ENCODE measurements around the gene BLOC1S5. TPM values are rescaled to one million over a fixed set of nuclear protein-coding genes. Genes with fewer than 3 reads are reported as not detected.

The BLOC1S5 gene
- polyA plus RNA-seq, 1 experiment: 3.3 TPM

GRCh38 chr6:8013763-8014162 is 50.4 kb downstream of the BLOC1S5 start:
- POLR2A ChIA-PET: no interaction called here
- H3K27me3 ChIP-seq (ENCODE audit: control insufficient read depth, insufficient read depth, low read length): no peaks in the 10 kb centered on the region
- DNase-seq (ENCODE audit: low read depth): no peak

GRCh38 chr6:8006208-8006607 is 58.0 kb downstream of the BLOC1S5 start:
- H3K4me3 ChIP-seq (ENCODE audit: low read depth, low read length): no peak overlapping the region
- CTCF ChIA-PET: interaction anchor here (0.6 to 1.8 kb wide), 15 partner anchors 8 to 314 kb away, joined by 3 to 28 read pairs (median 4); no protein-coding TSS in a partner anchor
- no peak for DNase-seq (ENCODE audit: low read depth)
- POLR2A ChIA-PET: interaction anchor here (0.6 kb wide), 1 partner anchor 92 kb away, joined by 4 read pairs; no protein-coding TSS in a partner anchor
- TF ChIP-seq CTCF (IDR thresholded peaks at IDR 0.05; ENCODE audit: insufficient read depth, low read depth, low read length): peak; percentile 47; the same call in 1 of the 2 replicates
- no peaks in the 10 kb centered on the region for H3K36me3 ChIP-seq (ENCODE audit: control insufficient read depth, insufficient read depth, low read length)
- no peaks in the 10 kb centered on the region for H3K27me3 ChIP-seq (ENCODE audit: control insufficient read depth, insufficient read depth, low read length)

More at GRCh38 chr6:8013763-8014162, 50.4 kb downstream of the BLOC1S5 start:
- CTCF ChIA-PET: no interaction called here
- TF ChIP-seq CTCF (IDR thresholded peaks at IDR 0.05; ENCODE audit: insufficient read depth, low read depth, low read length): no peak
- no peaks in the 10 kb centered on the region for H3K36me3 ChIP-seq (ENCODE audit: control insufficient read depth, insufficient read depth, low read length)
- no peak overlapping the region for H3K4me3 ChIP-seq (ENCODE audit: low read depth, low read length)

- DNase-seq (ENCODE audit: low read depth): no peak
- H3K4me3 ChIP-seq (ENCODE audit: low read depth, low read length): no peak overlapping the region
- no peaks in the 10 kb centered on the region for H3K27me3 ChIP-seq (ENCODE audit: control insufficient read depth, insufficient read depth, low read length)
- ChIA-PET CTCF (interaction anchor here (1.0 to 1.9 kb wide), 6 partner anchors 9 to 282 kb away, joined by 4 to 6 read pairs (median 5); no protein-coding TSS in a partner anchor), POLR2A (no interaction called here)
- TF ChIP-seq CTCF (IDR thresholded peaks at IDR 0.05; ENCODE audit: insufficient read depth, low read depth, low read length): no peak
- no peaks in the 10 kb centered on the region for H3K36me3 ChIP-seq (ENCODE audit: control insufficient read depth, insufficient read depth, low read length)
These were observed 59.1 kb downstream of the BLOC1S5 start for GRCh38 chr6:8005136-8005535.

- Histone ChIP-seq H3K27me3 (ENCODE audit: control insufficient read depth, insufficient read depth, low read length) (no peaks in the 10 kb centered on the region), H3K4me3 (ENCODE audit: low read depth, low read length) (no peak overlapping the region), H3K36me3 (ENCODE audit: control insufficient read depth, insufficient read depth, low read length) (no peaks in the 10 kb centered on the region)
- CTCF ChIA-PET: interaction anchor here (4.8 kb wide), 1 partner anchor 277 kb away, joined by 38 read pairs; the partner anchor contains the start of gene BMP6
- POLR2A ChIA-PET: no interaction called here
- TF ChIP-seq CTCF (IDR thresholded peaks at IDR 0.05; ENCODE audit: insufficient read depth, low read depth, low read length): no peak
- no peak for DNase-seq (ENCODE audit: low read depth)
These were observed 63.6 kb downstream of the BLOC1S5 start for GRCh38 chr6:8000636-8001035.

- no peak for DNase-seq (ENCODE audit: low read depth)
- CTCF ChIA-PET: interaction anchor here (1.7 to 4.8 kb wide), 2 partner anchors 277 to 301 kb away, joined by 3 to 38 read pairs; partner anchors contain the start of gene BMP6
- POLR2A ChIA-PET: no interaction called here
- no peak overlapping the region for H3K4me3 ChIP-seq (ENCODE audit: low read depth, low read length)
- no peaks in the 10 kb centered on the region for H3K27me3 ChIP-seq (ENCODE audit: control insufficient read depth, insufficient read depth, low read length)
- TF ChIP-seq CTCF (IDR thresholded peaks at IDR 0.05; ENCODE audit: insufficient read depth, low read depth, low read length): no peak
- H3K36me3 ChIP-seq (ENCODE audit: control insufficient read depth, insufficient read depth, low read length): no peaks in the 10 kb centered on the region
These were observed 64.0 kb downstream of the BLOC1S5 start for GRCh38 chr6:8000188-8000596.

All from BJ (cell line).